Stimulated activated naive B cell treated with anti-CD40 and anti-IgM and Interleukin-4, amounts not matched to agents 10 μg/mL and 1 μg/mL and 100 μg/mL, for 72 hours (primary cell): ENCODE results near the gene IL1RAPL1.

Experiments
- ATAC-seq, 2 donors: fragments of 150-1000 bp; cut with Tn5 transposase; replicated peaks; 2 replicates each; pipeline ENCODE4 v1.10.0; 2021; ENCODE audit warnings: moderate library complexity in 1 of 2
- DNase-seq: peaks from one replicate; pipeline ENCODE4 v3.0.0; 2021
- H3K27ac Mint-ChIP-seq: one replicate; pipeline ENCODE4 v1.8.0; 2022; ENCODE audit warnings: mild to moderate bottlenecking, mixed read lengths
- H3K27me3 Mint-ChIP-seq, 2 donors: one replicate each; pipeline ENCODE4 v1.8.0; 2022; ENCODE audit warnings: mixed read lengths in 2 of 2
- H3K36me3 Mint-ChIP-seq, 2 donors: one replicate each; pipeline ENCODE4 v1.8.0; 2022; ENCODE audit warnings: mixed read lengths in 2 of 2, mild to moderate bottlenecking in 1 of 2
- H3K4me1 Mint-ChIP-seq, 2 donors: one replicate each; pipeline ENCODE4 v1.8.0; 2022; ENCODE audit warnings: mixed read lengths in 2 of 2, mild to moderate bottlenecking in 1 of 2
- H3K4me3 Mint-ChIP-seq, 2 donors: one replicate each; pipeline ENCODE4 v1.8.0; 2022; ENCODE audit warnings: mild to moderate bottlenecking in 2 of 2, mixed read lengths in 2 of 2, moderate library complexity in 1 of 2
- H3K9me3 Mint-ChIP-seq, 2 donors: one replicate each; pipeline ENCODE4 v1.8.0; 2022; ENCODE audit warnings: mixed read lengths in 2 of 2, mild to moderate bottlenecking in 1 of 2

Gene IL1RAPL1

GRCh38 chrX:29023207-29023606, 436.0 kb downstream of the IL1RAPL1 start:
- ATAC-seq, result no peak
- H3K27me3 Mint-ChIP-seq, result no peaks in the 10 kb centered on the region
- no peaks in the 10 kb centered on the region for H3K36me3 Mint-ChIP-seq
- DNase-seq, result no peak
- H3K4me3 Mint-ChIP-seq, result no peak overlapping the region
- no peak overlapping the region for H3K27ac Mint-ChIP-seq
- H3K4me1 Mint-ChIP-seq, result no peaks in the 10 kb centered on the region
- peaks cover 0 to 7% of the 10 kb centered on the region in 2 donors for H3K9me3 Mint-ChIP-seq

GRCh38 chrX:29024871-29025270, 437.6 kb downstream of the IL1RAPL1 start:
- ATAC-seq (no peak), DNase-seq (no peak)
- no peaks in the 10 kb centered on the region for H3K27me3 Mint-ChIP-seq
- no peaks in the 10 kb centered on the region for H3K36me3 Mint-ChIP-seq
- no peaks in the 10 kb centered on the region for H3K4me1 Mint-ChIP-seq
- H3K4me3 Mint-ChIP-seq, result no peak overlapping the region
- peaks cover 0 to 9% of the 10 kb centered on the region in 2 donors for H3K9me3 Mint-ChIP-seq
- H3K27ac Mint-ChIP-seq, result no peak overlapping the region

GRCh38 chrX:29039501-29039900, 452.3 kb downstream of the IL1RAPL1 start:
- Mint-ChIP-seq H3K27me3 (no peaks in the 10 kb centered on the region), H3K4me3 (no peak overlapping the region)

GRCh38 chrX:29040160-29040559, 452.9 kb downstream of the IL1RAPL1 start:
- no peak for ATAC-seq
- Mint-ChIP-seq H3K4me1 (no peaks in the 10 kb centered on the region), H3K4me3 (no peak overlapping the region), H3K9me3 (no peaks in the 10 kb centered on the region), H3K36me3 (no peaks in the 10 kb centered on the region), H3K27ac (no peak overlapping the region), H3K27me3 (no peaks in the 10 kb centered on the region)
- no peak for DNase-seq

More at GRCh38 chrX:29039501-29039900, 452.3 kb downstream of the IL1RAPL1 start:
- ATAC-seq (no peak), DNase-seq (no peak)
- H3K36me3 Mint-ChIP-seq, result no peaks in the 10 kb centered on the region
- no peaks in the 10 kb centered on the region for H3K4me1 Mint-ChIP-seq
- no peak overlapping the region for H3K27ac Mint-ChIP-seq
- H3K9me3 Mint-ChIP-seq, result no peaks in the 10 kb centered on the region

GRCh38 chrX:29042341-29042740, 455.1 kb downstream of the IL1RAPL1 start:
- Mint-ChIP-seq H3K36me3 (no peaks in the 10 kb centered on the region), H3K27me3 (no peaks in the 10 kb centered on the region), H3K9me3 (peaks cover 0 to 3% of the 10 kb centered on the region in 2 donors), H3K4me1 (no peaks in the 10 kb centered on the region), H3K27ac (no peak overlapping the region), H3K4me3 (no peak overlapping the region)
- ATAC-seq (no peak), DNase-seq (no peak)

- no peak for ATAC-seq
- H3K9me3 Mint-ChIP-seq, result peaks cover 0 to 5% of the 10 kb centered on the region in 2 donors
- no peaks in the 10 kb centered on the region for H3K36me3 Mint-ChIP-seq
- no peak for DNase-seq
- H3K4me3 Mint-ChIP-seq, result no peak overlapping the region
- no peaks in the 10 kb centered on the region for H3K4me1 Mint-ChIP-seq
- no peak overlapping the region for H3K27ac Mint-ChIP-seq
- H3K27me3 Mint-ChIP-seq, result no peaks in the 10 kb centered on the region
Observed at GRCh38 chrX:29043746-29044145, 456.5 kb downstream of the IL1RAPL1 start.

GRCh38 chrX:29044423-29045184, 457.4 kb downstream of the IL1RAPL1 start:
- Mint-ChIP-seq H3K27ac (no peak overlapping the region), H3K27me3 (no peaks in the 10 kb centered on the region), H3K4me3 (no peak overlapping the region), H3K36me3 (no peaks in the 10 kb centered on the region), H3K9me3 (peaks cover 0 to 5% of the 10 kb centered on the region in 2 donors), H3K4me1 (no peaks in the 10 kb centered on the region)
- ATAC-seq (no peak), DNase-seq (no peak)

GRCh38 chrX:29065477-29065876, 478.2 kb downstream of the IL1RAPL1 start:
- Mint-ChIP-seq H3K27me3 (no peaks in the 10 kb centered on the region), H3K9me3 (peaks cover 1 to 5% of the 10 kb centered on the region in 2 donors), H3K4me3 (no peak overlapping the region), H3K27ac (no peak overlapping the region), H3K4me1 (no peaks in the 10 kb centered on the region), H3K36me3 (no peaks in the 10 kb centered on the region)
- ATAC-seq (no peak), DNase-seq (no peak)

- DNase-seq, result no peak
- H3K27me3 Mint-ChIP-seq, result no peaks in the 10 kb centered on the region
- no peaks in the 10 kb centered on the region for H3K4me1 Mint-ChIP-seq
- peaks cover 1 to 5% of the 10 kb centered on the region in 2 donors for H3K9me3 Mint-ChIP-seq
- H3K27ac Mint-ChIP-seq, result no peak overlapping the region
- H3K36me3 Mint-ChIP-seq, result no peaks in the 10 kb centered on the region
- ATAC-seq, result no peak
- no peak overlapping the region for H3K4me3 Mint-ChIP-seq
Observed at GRCh38 chrX:29066516-29066915, 479.3 kb downstream of the IL1RAPL1 start.

- Mint-ChIP-seq H3K4me3 (no peak overlapping the region), H3K36me3 (no peaks in the 10 kb centered on the region), H3K27ac (no peak overlapping the region), H3K9me3 (peaks cover 1 to 5% of the 10 kb centered on the region in 2 donors), H3K27me3 (no peaks in the 10 kb centered on the region), H3K4me1 (no peaks in the 10 kb centered on the region)
- DNase-seq (no peak), ATAC-seq (no peak)
Observed at GRCh38 chrX:29067351-29067750, 480.1 kb downstream of the IL1RAPL1 start.

GRCh38 chrX:29071525-29072320, 484.5 kb downstream of the IL1RAPL1 start:
- H3K4me1 Mint-ChIP-seq, result no peaks in the 10 kb centered on the region
- no peaks in the 10 kb centered on the region for H3K27me3 Mint-ChIP-seq
- no peak for DNase-seq
- no peak overlapping the region for H3K27ac Mint-ChIP-seq
- no peak for ATAC-seq
- no peaks in the 10 kb centered on the region for H3K9me3 Mint-ChIP-seq
- H3K4me3 Mint-ChIP-seq, result no peak overlapping the region
- no peaks in the 10 kb centered on the region for H3K36me3 Mint-ChIP-seq

- no peaks in the 10 kb centered on the region for H3K27me3 Mint-ChIP-seq
- ATAC-seq (no peak), DNase-seq (no peak)
- H3K4me1 Mint-ChIP-seq, result no peaks in the 10 kb centered on the region
- no peak overlapping the region for H3K4me3 Mint-ChIP-seq
- H3K27ac Mint-ChIP-seq, result no peak overlapping the region
- H3K9me3 Mint-ChIP-seq, result peaks cover 0 to 4% of the 10 kb centered on the region in 2 donors
- H3K36me3 Mint-ChIP-seq, result no peaks in the 10 kb centered on the region
Observed at GRCh38 chrX:29082558-29082957, 495.3 kb downstream of the IL1RAPL1 start.

- no peak overlapping the region for H3K27ac Mint-ChIP-seq
- no peak for DNase-seq
- H3K4me3 Mint-ChIP-seq, result no peak overlapping the region
- H3K36me3 Mint-ChIP-seq, result no peaks in the 10 kb centered on the region
- H3K27me3 Mint-ChIP-seq, result no peaks in the 10 kb centered on the region
- H3K4me1 Mint-ChIP-seq, result no peaks in the 10 kb centered on the region
- H3K9me3 Mint-ChIP-seq, result peaks cover 0 to 4% of the 10 kb centered on the region in 2 donors
- ATAC-seq, result no peak
Observed at GRCh38 chrX:29083823-29084222, 496.6 kb downstream of the IL1RAPL1 start.

- H3K36me3 Mint-ChIP-seq, result no peaks in the 10 kb centered on the region
- H3K4me1 Mint-ChIP-seq, result no peaks in the 10 kb centered on the region
- no peaks in the 10 kb centered on the region for H3K9me3 Mint-ChIP-seq
- H3K4me3 Mint-ChIP-seq, result no peak overlapping the region
- no peak overlapping the region for H3K27ac Mint-ChIP-seq
- DNase-seq (no peak), ATAC-seq (no peak)
- no peaks in the 10 kb centered on the region for H3K27me3 Mint-ChIP-seq
Observed at GRCh38 chrX:29090811-29091210, 503.6 kb downstream of the IL1RAPL1 start.

- H3K36me3 Mint-ChIP-seq, result no peaks in the 10 kb centered on the region
- H3K9me3 Mint-ChIP-seq, result peaks cover 3 to 9% of the 10 kb centered on the region in 2 donors
- H3K27me3 Mint-ChIP-seq, result no peaks in the 10 kb centered on the region
- no peak overlapping the region for H3K27ac Mint-ChIP-seq
- no peak for ATAC-seq
- DNase-seq, result no peak
- no peaks in the 10 kb centered on the region for H3K4me1 Mint-ChIP-seq
- no peak overlapping the region for H3K4me3 Mint-ChIP-seq
Observed at GRCh38 chrX:29107231-29107630, 520.0 kb downstream of the IL1RAPL1 start.
